Measurements from ENCODE around the gene NFIA.

- TF ChIP-seq CTCF (IDR thresholded peaks at IDR 0.05), result peak in 1 of 4 experiments; percentile 4
- no peak for TF ChIP-seq POLR2A (IDR thresholded peaks at IDR 0.05)
- TF ChIP-seq POLR2AphosphoS5 (IDR thresholded peaks at IDR 0.05), result peak; percentile 54
These were observed 25.6 kb upstream of the NFIA start for GRCh38 chr1:61056573-61057439.

All from prostate gland (tissue), 2 donors.